Neural progenitor cell (in vitro differentiated cells): ENCODE measurements around the gene EBF4.

Experiments used
- EZH2 ChIP-seq: fragments of 200-600 bp; sonication (generic); IDR thresholded peaks from 2 replicates; pipeline ENCODE4 v1.6.1; 2017; ENCODE audit warnings: antibody characterized with exemption, mild to moderate bottlenecking, moderate library complexity
- EZH2phosphoT487 ChIP-seq: fragments of 200-600 bp; sonication (generic); IDR thresholded peaks from 2 replicates; pipeline ENCODE4 v1.6.1; 2017; ENCODE audit warnings: antibody characterized with exemption
- TF ChIP-seq, protein P1 (sequence below): fragments of 200-600 bp; sonication (generic); IDR thresholded peaks from 2 replicates; pipeline ENCODE4 v1.5.1; 2017; ENCODE audit warnings: antibody characterized with exemption, mild to moderate bottlenecking

GRCh38 chr20:2739042-2739398 lies 46.4 kb downstream of the EBF4 start:
- TF ChIP-seq EZH2phosphoT487 (no peak), EZH2 (no peak)
- TF ChIP-seq, protein P1, sequence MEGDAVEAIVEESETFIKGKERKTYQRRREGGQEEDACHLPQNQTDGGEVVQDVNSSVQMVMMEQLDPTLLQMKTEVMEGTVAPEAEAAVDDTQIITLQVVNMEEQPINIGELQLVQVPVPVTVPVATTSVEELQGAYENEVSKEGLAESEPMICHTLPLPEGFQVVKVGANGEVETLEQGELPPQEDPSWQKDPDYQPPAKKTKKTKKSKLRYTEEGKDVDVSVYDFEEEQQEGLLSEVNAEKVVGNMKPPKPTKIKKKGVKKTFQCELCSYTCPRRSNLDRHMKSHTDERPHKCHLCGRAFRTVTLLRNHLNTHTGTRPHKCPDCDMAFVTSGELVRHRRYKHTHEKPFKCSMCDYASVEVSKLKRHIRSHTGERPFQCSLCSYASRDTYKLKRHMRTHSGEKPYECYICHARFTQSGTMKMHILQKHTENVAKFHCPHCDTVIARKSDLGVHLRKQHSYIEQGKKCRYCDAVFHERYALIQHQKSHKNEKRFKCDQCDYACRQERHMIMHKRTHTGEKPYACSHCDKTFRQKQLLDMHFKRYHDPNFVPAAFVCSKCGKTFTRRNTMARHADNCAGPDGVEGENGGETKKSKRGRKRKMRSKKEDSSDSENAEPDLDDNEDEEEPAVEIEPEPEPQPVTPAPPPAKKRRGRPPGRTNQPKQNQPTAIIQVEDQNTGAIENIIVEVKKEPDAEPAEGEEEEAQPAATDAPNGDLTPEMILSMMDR = no peak
